NCI-H510A treated with DMSO at 0.1 percent for 48 hours (cell line): ENCODE measurements around the gene ZBTB7A.
"Not testable (repeated sequence)": the region's sequence is repeated elsewhere in the genome, so short reads cannot be mapped to it uniquely, and the experiment has no call there.

Source experiments
- DNase-seq: peaks from one replicate; lab custom pipeline; 2025; lab: John Stamatoyannopoulos, UW

The ZBTB7A gene

GRCh38 chr19:4015705-4016402 is 50.8 kb downstream of the ZBTB7A start:
- no peak for DNase-seq

- no peak for DNase-seq
These were observed 51.9 kb downstream of the ZBTB7A start for GRCh38 chr19:4014541-4015491.

- no peak for DNase-seq
These were observed 52.7 kb downstream of the ZBTB7A start for GRCh38 chr19:4013886-4014540.

GRCh38 chr19:4012975-4013634 is 53.6 kb downstream of the ZBTB7A start:
- no peak for DNase-seq

GRCh38 chr19:4012092-4012974 is 54.4 kb downstream of the ZBTB7A start:
- DNase-seq = peak; percentile 90

- DNase-seq = not testable (repeated sequence)
These were observed 55.3 kb downstream of the ZBTB7A start for GRCh38 chr19:4011430-4011829.

- no peak for DNase-seq
These were observed 55.9 kb downstream of the ZBTB7A start for GRCh38 chr19:4010808-4011110.

GRCh38 chr19:4009990-4010807 is 56.5 kb downstream of the ZBTB7A start:
- DNase-seq = no peak

- DNase-seq = peak; percentile 11
These were observed 58.7 kb downstream of the ZBTB7A start for GRCh38 chr19:4007836-4008539.

- DNase-seq = peak; percentile 95
These were observed 59.5 kb downstream of the ZBTB7A start, which contains the start of gene PIAS4 for GRCh38 chr19:4007021-4007835. Gene PIAS4 (plus strand): TSS chr19:4007736. CDS start chr19:4007761, 25 bp downstream.

GRCh38 chr19:4005436-4005835 is 61.3 kb downstream of the ZBTB7A start:
- DNase-seq = not testable (repeated sequence)

- not testable (repeated sequence) for DNase-seq
These were observed 65.9 kb downstream of the ZBTB7A start for GRCh38 chr19:4000798-4001197.

GRCh38 chr19:3998667-3999412 is 67.9 kb downstream of the ZBTB7A start:
- not testable (repeated sequence) for DNase-seq

GRCh38 chr19:3995607-3996006 is 71.1 kb downstream of the ZBTB7A start:
- no peak for DNase-seq
